Dermis blood vessel endothelial cell (primary cell): Measurements from ENCODE around the gene CCDC3. TPM values are rescaled to one million over a fixed set of nuclear protein-coding genes. Genes with fewer than 3 reads are reported as not detected.
A peak's percentile ranks its signal among the peaks of the same experiment; 100 is the strongest.
"Not testable (repeated sequence)": the region's sequence is repeated elsewhere in the genome, so short reads cannot be mapped to it uniquely, and the experiment has no call there.

Experiments used
- DNase-seq: peaks from one replicate; pipeline ENCODE4 v3.0.0; 2010
- total RNA-seq: library from RNA; depleted of rRNA; stranded (reverse); fragments of >200 nt; gene quantifications from 2 replicates; pipeline ENCODE4 v1.2.3, GENCODE V29; 2014

The CCDC3 gene
- total RNA-seq, 1 donor from 2014 or later, result 1.4 TPM

GRCh38 chr10:12999849-13000248, 1.7 kb downstream of the CCDC3 start:
- DNase-seq, result no peak

DNA sequence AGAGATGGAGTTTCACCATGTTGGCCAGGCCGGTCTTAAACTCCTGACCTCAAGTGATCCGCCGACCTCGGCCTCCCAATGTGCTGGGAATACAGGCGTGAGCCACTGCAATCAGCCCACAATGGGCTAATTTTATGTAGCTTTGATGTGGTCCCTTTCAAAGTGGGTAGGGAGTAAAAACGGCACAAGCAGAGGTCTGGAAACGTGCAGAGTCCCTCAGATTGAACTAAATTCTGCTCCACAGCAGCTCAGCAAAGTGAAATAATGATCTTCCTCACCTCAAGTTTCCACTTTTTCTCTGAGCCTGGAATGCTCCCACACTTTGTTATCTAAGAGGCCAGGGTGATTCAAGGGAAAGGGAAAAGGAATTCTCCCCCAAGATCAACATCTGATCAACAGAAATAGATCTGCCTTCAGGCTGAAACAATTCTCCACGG, 6.1 kb downstream of the CCDC3 start:
- peak; percentile 5 for DNase-seq

- DNase-seq, result no peak
These were observed 7.9 kb downstream of the CCDC3 start for GRCh38 chr10:12993595-12993994.

GRCh38 chr10:12985347-12985746, 16.2 kb downstream of the CCDC3 start:
- no peak for DNase-seq

DNA sequence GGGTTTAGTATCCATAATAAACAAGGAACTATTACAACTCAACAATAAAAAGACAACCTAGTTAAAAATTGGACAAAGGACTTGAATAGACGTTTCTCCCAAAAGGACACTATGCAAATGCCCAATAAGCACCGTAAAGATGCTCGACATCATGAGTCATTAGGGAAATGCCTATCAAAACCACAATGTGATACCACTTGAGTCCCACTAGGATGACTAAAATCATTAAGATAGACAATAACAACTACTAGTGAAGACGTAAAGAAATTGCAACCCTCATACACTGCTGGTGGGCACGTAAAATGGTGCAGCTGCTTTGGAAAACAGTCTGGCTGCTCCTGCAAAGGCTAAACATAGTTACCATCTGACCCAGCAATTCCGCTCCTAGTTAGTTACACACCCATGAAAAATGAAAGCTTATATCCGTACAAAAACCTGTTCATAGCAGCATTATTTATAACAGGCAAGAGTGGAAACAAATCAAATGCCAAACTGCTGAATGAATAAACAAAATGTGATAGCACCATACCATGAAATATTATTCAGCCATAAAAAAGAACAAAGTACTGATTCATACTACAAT, 17.3 kb downstream of the CCDC3 start:
- DNase-seq, result no peak

DNA sequence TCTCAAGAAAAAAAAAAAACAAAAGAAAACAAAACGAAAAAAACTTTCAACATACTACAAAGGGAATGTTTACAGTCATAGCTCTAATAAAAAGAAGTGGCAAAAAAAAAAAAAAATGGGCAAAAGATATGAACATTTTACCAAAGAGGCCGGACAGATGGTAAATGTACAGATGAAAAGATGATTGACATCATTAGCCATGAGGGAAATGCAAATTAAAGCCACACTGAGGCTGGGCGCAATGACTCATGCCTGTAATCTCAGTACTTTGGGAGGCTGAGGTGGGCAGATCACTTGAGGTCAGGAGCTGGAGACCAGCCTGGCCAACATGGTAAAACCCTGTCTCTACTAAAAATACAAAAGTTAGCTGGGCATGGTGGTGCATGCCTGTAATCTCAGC, 17.9 kb downstream of the CCDC3 start:
- DNase-seq, result not testable (repeated sequence)

DNA sequence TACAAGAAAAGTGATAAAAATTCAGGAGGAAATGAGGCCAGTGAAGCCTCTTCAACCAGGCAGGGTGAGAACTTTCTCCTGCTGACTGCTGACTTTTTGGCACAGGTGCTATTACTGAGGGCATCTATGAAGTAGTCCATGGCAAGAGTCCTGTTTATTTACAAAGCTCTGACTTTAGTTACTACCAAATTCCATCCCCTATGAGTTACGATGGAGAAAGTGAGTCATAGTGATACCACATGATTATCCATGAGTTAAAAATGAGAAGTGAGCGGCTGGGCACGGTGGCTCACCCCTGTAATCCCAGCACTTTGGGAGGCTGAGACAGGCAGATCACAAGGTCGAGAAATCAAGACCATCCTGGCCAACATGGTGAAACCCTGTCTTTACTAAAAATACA, 19.9 kb downstream of the CCDC3 start:
- no peak for DNase-seq

DNA sequence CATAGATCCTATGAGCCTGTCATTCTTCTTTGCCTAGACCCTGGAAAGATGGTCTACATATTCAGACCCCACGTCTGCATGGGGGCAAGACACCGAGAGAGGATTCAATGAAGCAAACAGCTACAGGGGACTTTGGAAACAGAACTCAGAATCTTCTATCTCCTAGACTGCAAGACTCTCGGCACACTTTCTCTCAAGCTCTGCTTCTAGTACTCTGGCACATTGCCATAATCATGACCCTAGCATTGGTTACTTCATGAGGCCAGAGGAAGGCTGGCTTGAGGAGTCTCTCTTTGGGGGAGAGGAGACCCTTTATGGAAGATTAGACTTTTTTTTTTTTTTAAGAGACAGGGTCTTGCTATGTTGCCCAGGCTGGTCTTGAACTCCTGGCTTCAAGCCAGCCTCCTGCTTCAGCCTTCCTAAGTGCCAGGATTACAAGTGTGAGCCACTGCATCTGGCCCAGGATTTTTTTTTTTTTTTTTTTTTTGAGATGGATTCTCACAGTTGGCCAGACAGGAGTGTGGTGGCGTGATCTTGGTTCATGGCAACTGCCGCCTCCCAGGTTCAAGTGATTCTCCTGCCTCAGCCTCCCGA, 20.7 kb downstream of the CCDC3 start:
- DNase-seq, result no peak

- no peak for DNase-seq
These were observed 21.3 kb downstream of the CCDC3 start for GRCh38 chr10:12980102-12980661.

GRCh38 chr10:12978891-12979290, 22.6 kb downstream of the CCDC3 start:
- DNase-seq, result no peak

DNA sequence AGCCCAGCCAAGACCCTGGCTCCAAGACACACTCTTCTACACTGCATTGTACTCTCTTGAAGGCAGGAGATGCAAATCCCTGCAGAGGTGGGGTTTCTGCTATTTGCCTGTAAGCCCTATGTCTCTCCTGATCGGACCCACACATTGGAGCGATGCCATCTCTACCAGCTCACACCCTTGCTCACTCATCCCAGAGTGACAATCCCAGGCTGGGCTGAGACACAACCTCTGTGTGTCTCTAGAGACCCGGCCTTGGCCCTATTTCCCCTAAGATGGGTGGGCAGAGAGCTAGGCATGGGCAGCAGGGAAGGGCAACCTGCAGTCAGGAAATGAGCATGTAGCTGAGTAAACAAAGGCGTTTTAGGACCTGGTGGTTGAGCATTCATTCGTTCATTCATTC, 25.6 kb downstream of the CCDC3 start:
- no peak for DNase-seq

- peak; percentile 29 for DNase-seq
These were observed 26.2 kb downstream of the CCDC3 start for GRCh38 chr10:12975266-12975665.

GRCh38 chr10:12974491-12975199, 26.9 kb downstream of the CCDC3 start:
- DNase-seq, result no peak

- DNase-seq, result no peak
These were observed 27.4 kb downstream of the CCDC3 start for GRCh38 chr10:12974078-12974477.

DNA sequence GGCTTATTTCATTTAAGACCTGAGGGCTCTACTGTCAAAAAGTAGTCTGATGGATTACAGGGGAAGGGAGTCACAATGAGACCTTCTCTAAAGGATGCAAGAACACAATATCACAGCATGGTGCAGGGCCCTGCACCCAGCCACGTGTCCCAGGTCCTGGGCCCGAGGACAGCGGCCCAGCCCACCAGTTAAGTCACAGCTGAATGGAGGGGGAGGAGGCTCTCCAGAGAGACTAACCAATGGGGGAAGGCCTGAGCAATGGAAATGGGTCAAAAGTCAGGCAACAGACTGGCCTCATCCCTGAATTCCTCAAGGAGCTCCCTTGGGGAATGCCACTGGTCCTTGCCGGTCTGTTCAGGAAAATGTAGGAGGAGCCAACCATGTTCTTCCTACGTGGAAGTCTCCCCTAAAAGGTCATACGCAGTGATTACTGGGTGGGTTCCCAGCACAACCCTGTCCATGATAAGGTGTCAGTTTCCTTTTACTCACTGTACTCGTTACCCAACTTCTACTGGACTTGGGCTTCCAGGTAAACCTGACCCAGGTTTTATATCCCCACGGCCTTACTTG, 28.3 kb downstream of the CCDC3 start:
- DNase-seq, result no peak

- DNase-seq, result no peak
These were observed 29.4 kb downstream of the CCDC3 start for GRCh38 chr10:12972146-12972545.

DNA sequence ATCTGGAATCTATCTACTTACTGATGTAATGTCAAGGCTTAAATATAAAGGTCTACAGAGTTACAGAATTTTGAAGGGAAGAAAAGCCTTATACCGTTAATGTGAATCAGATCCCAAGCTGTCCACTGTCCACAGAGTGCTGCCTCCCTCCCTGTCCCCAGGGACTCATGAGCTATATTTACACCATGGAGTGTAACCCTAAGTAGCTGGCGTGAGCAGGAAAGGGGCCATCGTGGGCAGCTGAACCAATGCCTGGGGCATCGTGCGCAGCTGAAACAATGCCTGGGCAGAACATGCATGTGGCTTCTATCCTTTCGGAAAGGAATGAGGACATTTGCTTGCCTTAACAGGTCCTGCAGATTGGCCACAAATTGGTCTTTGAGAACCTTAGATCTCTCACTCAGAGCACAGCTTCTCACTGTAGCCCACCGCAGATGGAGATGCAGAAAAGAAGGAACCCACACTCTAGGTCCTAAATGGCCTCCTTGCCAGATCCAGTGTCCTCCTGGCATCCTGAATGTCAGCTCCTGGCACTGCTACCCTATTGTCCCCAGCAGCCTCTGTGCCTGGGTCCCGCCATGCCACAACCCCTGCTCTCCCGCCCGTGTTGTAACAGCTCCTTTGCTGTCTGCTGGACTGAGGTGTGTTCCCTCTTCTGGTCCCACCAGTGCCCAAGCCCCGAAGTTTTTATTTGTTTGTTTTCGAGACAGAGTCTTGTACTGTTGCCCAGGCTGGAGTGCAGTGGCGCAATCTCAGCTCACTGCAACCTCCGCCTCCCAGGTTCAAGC, 30.3 kb downstream of the CCDC3 start:
- no peak for DNase-seq

GRCh38 chr10:12969951-12970350, 31.6 kb downstream of the CCDC3 start:
- DNase-seq, result no peak

GRCh38 chr10:12966067-12966466, 35.4 kb downstream of the CCDC3 start:
- no peak for DNase-seq

GRCh38 chr10:12965571-12965970, 35.9 kb downstream of the CCDC3 start:
- no peak for DNase-seq

DNA sequence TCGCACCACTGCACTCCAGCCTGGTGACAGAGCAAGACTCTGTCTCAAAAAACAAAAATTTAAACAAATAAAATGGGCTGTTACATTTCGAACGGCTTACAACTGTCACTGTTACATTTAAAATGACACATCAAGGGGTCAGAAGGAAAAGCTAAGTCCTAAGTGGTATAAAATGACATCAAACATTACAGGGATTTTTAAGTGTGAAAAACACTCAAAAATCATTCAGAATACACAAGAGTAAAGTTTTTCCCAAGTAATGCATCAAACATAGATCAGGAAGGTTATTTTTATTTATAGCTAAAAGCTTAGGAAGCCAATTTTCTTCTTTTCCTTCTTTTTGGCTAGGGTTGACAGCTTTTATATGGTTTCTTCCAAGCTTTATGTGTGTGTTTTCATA, 39.0 kb downstream of the CCDC3 start:
- no peak for DNase-seq

DNA sequence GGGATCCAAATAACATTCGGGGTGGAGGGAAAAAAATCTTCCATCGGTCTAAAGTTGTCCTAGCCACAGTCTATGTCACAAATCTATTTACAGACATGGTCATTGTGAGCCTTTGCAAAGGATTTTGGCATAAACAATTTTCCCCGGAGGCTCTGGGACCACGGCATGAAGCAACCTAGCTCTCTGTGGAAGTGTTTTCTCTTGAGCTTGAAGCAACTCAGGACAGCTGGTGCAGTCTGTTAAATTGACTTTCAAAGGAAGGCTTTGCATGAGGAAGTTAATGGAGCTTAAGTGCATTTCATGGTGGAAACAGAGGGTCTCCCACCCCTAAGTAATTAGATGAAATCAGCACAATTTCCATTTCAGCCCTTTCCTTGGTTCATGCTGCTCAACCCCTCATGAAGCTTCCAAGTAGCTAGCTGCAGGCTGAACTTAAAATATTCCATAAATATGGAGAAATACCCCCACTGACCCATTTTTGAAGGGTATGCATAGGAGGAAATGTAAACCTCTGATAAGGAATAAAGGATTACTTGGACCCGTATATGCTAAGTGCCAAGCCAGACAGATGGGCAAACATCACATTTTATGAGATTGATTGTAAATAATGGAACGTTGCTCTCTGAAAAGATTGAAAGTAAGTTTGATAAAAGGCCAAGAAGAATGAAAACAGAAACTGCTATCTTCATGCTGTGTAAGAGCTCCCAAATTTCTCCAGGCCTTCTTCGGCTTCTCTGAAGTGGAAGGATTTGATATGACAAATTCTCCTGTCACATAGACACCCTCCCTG, 39.9 kb downstream of the CCDC3 start:
- no peak for DNase-seq
